Stimulated activated CD4-positive, alpha-beta T cell treated with anti-CD3 and anti-CD28 coated beads, Interleukin-15, amount 100 ng/mL, for 48 hours (primary cell): ENCODE results near the gene HOTAIR.
A peak's percentile ranks its signal among the peaks of the same experiment; 100 is the strongest.

Experiments
- DNase-seq, 2 donors: peaks; one replicate each; pipeline ENCODE4 v3.0.0-alpha.2; 2020; ENCODE audit warnings: low read depth in 2 of 2

Gene HOTAIR

GRCh38 chr12:53948650-53949593 is 25.8 kb downstream of the HOTAIR start:
- DNase-seq = no peak

DNA sequence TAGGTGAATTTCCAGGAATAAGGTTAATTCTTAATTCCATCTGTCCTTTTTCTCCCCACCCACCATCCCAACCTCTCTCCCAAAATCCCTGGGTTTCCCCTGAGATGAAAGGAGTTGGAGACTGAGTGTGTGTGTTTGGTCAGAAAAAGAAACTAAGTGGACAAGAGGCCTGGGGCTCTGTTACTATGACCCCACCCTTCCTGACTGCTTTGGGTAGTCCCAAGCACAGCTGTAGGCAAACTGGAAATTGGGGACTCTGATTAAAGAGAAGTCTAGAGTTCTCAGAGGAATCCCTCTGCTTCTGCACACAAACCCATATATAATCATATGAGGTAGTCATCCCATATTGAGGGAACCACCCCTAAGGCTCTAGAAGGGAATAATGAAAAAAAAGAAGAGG is 27.0 kb downstream of the HOTAIR start:
- no peak for DNase-seq

- no peak for DNase-seq
Observed at GRCh38 chr12:53944907-53945847, 29.6 kb downstream of the HOTAIR start.

DNA sequence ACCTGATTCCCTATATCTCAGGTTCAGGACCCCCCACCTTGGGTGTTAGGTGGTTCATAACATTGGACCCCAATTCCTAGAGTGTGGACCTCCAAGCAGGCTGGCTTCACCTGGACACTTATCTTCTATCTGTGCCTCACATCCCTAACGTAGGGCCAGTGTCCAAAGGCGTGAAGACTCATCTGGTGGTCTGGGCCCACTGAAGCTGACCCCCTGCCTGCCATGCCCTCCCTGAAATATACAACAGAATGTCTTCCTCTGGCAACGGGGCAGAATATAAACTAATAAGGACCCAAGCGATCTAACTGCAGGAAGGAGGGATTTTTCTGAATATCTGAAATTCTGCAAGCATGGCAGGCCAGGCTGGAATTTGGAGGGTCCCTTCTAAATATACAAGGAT is 30.5 kb downstream of the HOTAIR start:
- no peak for DNase-seq

GRCh38 chr12:53942467-53942997 is 32.2 kb downstream of the HOTAIR start:
- no peak for DNase-seq

DNA sequence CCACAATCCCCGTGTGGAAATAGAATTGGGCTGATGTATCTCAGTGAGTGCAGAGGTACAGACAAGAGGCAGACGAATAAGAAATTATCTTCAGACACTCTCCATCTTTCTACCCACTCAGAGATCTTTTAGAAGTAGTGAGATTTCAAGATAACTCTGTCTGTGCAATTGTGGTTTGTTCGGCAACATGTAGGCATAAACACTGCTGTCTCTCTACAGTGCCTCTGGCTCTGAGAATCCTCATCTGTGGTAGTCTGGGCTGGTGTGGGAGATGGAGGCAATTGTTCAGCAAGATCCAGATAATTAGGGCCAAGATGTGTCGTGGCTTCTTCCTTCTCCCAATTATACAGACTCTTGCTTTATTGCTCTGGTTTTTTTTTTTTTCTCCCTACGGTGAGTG is 33.0 kb downstream of the HOTAIR start:
- no peak for DNase-seq

DNA sequence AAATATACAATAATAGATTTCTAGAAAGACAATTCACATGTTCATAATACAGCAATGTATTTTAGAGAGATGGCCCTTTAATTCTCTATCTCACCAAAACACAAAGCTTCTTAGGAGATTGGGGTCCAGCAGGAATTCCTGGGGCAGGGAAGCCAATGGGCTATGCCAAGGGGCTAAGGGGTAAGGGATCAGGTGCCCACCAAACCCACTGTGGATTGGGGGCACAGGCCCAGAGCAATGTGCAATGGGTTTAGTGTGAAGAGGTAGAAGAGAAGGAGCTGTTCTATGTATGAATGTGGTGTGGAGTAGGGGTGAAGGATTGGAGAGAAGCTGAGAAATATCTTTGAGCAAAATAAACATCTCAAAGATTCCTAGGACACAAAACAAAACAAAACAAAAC is 33.6 kb downstream of the HOTAIR start:
- DNase-seq = no peak

DNA sequence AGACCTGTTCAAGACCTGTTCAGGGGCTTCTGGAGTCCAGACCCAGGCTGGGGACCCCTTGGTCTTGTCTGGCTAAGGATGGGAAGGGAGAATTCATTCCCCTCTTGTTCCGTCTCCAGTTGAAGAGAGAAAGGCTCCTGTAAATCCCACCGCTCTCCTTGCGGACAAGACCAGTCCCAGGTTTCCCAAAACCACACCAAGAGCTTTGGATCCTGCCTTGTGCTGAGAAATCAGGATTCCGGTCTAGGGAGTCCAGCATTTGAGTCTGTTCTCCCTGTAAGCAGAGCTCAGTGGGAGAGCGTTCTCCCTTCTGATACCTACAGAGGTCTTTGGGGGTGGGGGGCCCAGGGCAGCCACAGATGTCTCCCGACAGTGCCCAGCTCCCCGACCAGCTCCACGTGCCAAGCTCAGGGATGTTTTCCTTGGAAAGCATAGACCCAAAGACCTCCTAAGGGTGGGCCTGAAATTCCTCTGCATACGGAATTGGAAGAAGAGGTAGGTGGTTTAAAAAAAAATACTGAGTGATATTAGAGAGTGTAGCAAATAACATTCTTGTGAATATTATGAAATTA is 34.2 kb downstream of the HOTAIR start:
- DNase-seq = no peak

- DNase-seq = no peak
Observed at GRCh38 chr12:53939141-53940108, 35.3 kb downstream of the HOTAIR start.

DNA sequence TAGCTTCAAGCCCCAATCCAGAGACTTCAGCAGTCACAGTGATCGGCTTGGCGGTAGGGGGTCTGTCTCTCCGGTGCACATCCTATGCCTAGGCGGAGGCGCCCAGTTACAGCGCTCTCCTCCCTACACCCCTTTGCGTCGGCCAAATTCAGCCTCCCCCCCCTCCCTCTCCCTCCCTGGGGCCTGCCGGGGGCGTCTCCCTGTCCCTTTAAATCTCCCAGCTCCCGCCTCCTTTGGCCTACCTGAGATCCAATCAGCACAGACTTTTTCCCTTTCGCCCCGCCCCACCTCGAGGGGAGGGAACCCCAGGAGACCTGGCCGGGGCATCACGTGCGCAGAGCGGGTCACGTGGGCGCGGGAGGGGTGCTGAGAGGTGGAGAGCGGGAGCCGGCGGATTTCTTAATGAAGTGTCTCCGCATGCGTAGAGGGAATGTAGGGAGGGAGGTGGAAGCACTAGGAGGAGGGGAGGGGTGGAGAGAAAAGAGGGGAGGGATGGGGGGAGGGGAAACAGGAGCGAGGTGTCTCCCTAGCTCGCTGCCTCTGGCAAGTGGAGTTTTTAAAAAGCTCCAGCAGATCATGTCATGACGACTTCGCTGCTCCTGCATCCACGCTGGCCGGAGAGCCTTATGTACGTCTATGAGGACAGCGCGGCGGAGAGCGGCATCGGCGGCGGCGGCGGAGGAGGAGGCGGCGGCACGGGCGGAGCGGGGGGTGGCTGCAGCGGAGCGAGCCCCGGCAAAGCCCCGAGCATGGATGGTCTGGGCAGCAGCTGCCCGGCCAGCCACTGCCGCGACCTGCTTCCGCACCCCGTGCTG is 36.2 kb downstream of the HOTAIR start, which contains the start of gene HOXC13:
Gene HOXC13 (plus strand): TSS at position 506 of the 815 bp plus-strand sequence. CDS start 76 bp downstream, at position 582.
- peak; percentile 35 to 48 for DNase-seq

DNA sequence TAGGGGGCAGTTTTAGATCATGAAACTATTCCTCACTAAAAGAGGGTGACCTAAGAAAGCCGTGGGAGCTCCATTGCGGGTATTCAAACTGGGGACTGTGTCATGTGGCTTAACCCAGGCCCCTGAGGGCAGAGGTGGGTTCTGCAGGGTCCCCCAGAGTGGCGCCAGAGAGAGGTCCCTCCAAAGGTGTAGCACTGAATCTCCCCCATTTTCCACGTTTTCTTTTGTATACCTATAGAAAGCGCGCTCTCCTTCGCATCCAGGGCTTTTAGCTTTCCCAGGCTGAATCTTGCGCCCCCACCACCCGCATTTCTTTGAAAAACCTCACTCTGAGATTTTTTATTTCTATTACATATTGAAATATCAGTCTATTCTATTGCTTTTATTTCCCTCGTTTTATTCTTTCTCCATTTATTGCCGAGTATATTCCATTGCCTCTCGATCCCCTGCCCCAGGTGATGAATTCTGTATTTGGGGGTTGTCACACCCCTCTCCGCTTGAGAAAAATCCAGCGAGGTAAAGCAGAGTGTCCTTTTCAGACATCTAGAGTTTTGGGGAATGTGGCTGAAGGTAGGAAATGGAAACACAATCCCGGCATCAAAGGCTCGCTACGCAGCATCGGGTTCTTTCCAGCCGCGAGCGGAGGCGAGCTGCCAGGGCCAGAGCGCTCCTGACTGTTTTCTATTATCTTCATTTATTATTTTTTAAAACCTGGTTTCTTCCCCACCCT is 37.0 kb downstream of the HOTAIR start:
- no peak for DNase-seq

GRCh38 chr12:53937099-53937498 is 37.7 kb downstream of the HOTAIR start:
- DNase-seq = no peak

GRCh38 chr12:53935383-53936341 is 39.1 kb downstream of the HOTAIR start:
- no peak for DNase-seq

DNA sequence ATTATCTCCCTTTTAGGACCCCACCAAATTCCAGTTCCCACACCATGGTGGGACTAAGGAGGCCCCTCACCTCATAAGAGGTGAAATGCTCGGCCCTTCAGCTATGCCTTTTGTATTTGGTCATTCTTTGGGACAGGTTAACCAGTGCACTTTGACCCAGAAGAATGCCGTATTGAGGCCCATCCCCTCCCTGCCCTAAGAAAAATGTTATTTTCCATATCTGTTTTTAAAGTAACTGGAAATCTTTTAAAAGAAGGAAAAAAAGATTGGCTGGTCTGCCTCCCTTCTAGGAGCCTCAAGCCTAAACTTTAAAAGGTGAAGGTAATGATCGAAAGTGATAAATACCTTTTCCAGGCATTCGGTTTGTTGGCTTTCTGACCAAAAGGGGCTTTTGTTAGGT is 41.8 kb downstream of the HOTAIR start:
- DNase-seq = no peak

DNA sequence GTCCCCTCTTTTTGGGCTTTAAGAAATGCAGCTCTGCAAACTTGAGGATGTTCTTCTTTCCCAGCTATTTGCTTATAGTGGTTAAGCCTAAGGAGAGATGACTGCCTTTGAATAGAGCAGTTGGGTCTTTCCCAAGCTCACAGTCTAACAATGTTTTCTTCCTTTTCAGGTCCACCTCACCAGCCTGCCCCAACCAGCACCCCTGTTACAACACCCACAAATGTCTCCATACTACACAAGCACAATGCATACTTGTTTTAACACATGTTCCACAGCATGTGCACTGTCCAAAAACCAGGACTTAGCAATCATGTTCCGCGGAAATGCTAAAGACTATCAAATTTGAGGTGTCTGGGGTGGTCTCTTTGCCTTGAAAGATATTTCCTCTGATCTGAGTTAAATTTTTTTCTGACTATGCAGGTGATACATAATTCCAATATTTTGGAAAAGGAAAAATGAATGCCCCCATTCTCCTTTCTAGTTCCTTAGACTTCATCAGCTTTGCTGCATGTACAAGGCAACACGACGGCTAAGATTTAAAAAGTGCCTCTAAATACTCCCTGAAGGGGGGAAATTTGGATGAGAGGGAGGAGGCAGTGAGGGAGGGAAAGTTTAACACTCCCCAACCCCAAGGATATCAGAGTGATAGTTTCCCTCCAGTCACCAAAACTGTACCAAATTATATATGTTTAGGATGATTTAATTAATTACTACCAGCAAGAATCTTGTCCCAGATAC is 42.7 kb downstream of the HOTAIR start:
- no peak for DNase-seq

- no peak for DNase-seq
Observed at GRCh38 chr12:53930591-53931255, 44.0 kb downstream of the HOTAIR start.

DNA sequence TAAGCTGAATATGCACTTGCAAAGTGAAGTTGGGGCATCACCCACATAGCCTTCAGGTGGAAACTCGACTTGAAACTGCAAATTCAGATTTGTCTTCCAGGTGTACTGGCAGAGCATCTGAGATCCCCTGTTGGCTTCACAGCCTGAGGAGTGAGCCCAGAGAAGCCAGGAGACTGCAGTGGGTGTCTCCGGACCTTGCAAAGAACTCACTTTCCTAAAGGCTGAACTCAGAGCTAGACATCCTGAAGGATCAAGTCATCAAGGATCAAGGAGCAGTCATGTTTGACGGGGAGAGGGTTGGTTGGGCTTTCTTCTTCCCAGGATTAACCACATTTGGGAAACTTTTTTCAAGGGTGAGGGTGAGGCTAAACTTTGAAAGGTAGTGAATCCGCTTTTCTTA is 45.2 kb downstream of the HOTAIR start:
- no peak for DNase-seq
